ENCODE measurements around the gene SYVN1. TPM values are rescaled to one million over a fixed set of nuclear protein-coding genes. Genes with fewer than 3 reads are reported as not detected.

Gene SYVN1
- total and polyA plus RNA-seq, 2 donors (not counting 3 experiments of a cell fraction or from before 2014, with no cell fraction given), result 34.5 to 45.1 TPM

DNA sequence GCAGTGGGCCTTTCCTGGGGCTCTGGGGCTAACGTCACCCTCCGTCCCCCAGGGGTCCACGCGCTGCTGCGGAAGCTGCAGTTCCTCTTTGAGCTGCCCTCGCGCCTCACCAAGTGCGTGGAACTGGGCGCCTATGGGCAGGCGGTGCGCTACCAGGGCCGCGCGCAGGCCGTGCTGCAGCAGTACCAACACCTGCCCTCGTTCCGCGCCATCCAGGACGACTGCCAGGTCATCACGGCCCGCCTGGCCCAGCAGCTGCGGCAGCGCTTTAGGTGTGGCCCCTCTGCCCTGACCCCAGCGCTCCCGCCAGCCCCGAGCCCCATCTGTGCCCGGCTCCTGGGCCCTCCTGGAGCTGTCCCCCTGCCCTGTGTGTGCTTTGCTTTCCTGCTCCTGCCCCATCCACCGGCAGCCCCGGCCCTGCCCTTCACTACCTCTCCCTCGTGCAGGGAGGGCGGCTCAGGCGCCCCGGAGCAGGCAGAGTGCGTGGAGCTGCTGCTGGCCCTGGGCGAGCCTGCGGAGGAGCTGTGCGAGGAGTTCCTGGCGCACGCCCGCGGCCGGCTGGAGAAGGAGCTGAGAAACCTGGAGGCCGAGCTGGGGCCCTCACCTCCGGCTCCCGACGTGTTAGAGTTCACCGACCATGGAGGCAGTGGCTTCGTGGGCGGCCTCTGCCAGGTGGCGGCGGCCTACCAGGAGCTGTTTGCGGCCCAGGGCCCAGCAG is 26.4 kb downstream of the SYVN1 start:
- no peak overlapping the region for H3K27ac ChIP-seq (ENCODE audit: insufficient read depth, low read depth, low read length)
- no peaks in the 10 kb centered on the region for H3K9me3 ChIP-seq (replicated peaks; ENCODE audit: control insufficient read depth, insufficient read depth, low read length)
- peaks cover 6% of the 10 kb centered on the region for H3K79me2 ChIP-seq (ENCODE audit: control insufficient read depth, insufficient read depth, low read length)
- no peaks in the 10 kb centered on the region for H3K9me1 ChIP-seq (replicated peaks; ENCODE audit: control insufficient read depth, extremely low read depth, insufficient read depth, low read length)
- H3K4me1 ChIP-seq (ENCODE audit: control insufficient read depth, extremely low read depth, insufficient read depth, low read length), result peaks cover 7% of the 10 kb centered on the region
- H3K36me3 ChIP-seq (ENCODE audit: control insufficient read depth in 2 of 2, extremely low read depth in 1 of 2, insufficient read depth in 2 of 2, low read length in 2 of 2), result peaks cover 0 to 18% of the 10 kb centered on the region in 2 experiments
- BruUV-seq (replicated peaks), result no TSS peak
- dilution Hi-C loops (cut with MboI; ENCODE audit: extremely low pct_ligation_motif_present, low sequenced_read_pairs), result no loop called here
- no peak overlapping the region for H2AFZ ChIP-seq (ENCODE audit: low read depth, low read length)
- FAIRE-seq (no peak), DNase-seq (ENCODE audit: low read depth, low spot score) (no peak)
- H3K27me3 ChIP-seq (ENCODE audit: control insufficient read depth in 2 of 2, insufficient read depth in 2 of 2, low read length in 2 of 2), result no peaks in the 10 kb centered on the region
- H3K4me3 ChIP-seq (replicated peaks in 1 of 3; ENCODE audit: insufficient read depth in 1 of 3, low read depth in 1 of 3, low read length in 3 of 3), result no peak overlapping the region
- POLR2A ChIA-PET, result no interaction called here
- CTCF ChIA-PET, result interaction anchor here (0.7 to 0.8 kb wide), 2 partner anchors 11 to 73 kb away, joined by 3 read pairs; partner anchors contain the start of genes CAPN1 and VPS51
- no peak overlapping the region for H3K4me2 ChIP-seq (ENCODE audit: insufficient read depth, low read length)
- TF ChIP-seq EZH2 (IDR thresholded peaks at IDR 0.05; ENCODE audit: borderline replicate concordance, low read depth, low read length, severe bottlenecking), result no peak
- TF ChIP-seq MYC (IDR thresholded peaks at IDR 0.05; ENCODE audit: low read depth, low read length), result no peak
- intact Hi-C loops (cut with micrococcal nuclease), result no loop called here
- no peaks in the 10 kb centered on the region for H4K20me1 ChIP-seq (replicated peaks; ENCODE audit: control insufficient read depth, extremely low read depth, insufficient read depth, low read length)
- no peak overlapping the region for H3K9ac ChIP-seq (replicated peaks; ENCODE audit: extremely low read depth, insufficient read depth, low read length)

DNA sequence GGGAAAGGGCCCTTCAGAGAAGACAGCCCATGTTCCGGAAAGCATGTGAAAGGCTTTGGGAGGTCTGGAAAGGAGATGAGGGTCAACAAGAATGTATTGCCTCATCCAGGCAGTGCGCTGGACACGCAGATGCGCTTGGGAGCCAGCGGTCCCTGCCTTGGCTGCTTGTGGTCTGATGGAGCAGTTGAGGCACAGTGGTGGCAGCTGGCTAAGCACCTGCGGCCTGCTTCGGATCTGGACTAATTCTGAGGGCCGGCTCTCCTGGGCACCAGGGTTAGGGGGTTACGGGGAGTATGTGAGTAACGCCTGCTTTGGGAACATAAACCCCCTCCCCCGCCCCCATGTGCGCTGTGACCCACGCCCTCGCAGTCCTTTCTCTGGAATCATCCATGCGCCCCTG is 27.2 kb downstream of the SYVN1 start:
- FAIRE-seq (no peak), DNase-seq (ENCODE audit: low read depth, low spot score) (no peak)
- Histone ChIP-seq H3K4me3 (replicated peaks in 1 of 3; ENCODE audit: insufficient read depth in 1 of 3, low read depth in 1 of 3, low read length in 3 of 3) (no peak overlapping the region), H3K36me3 (ENCODE audit: control insufficient read depth in 2 of 2, extremely low read depth in 1 of 2, insufficient read depth in 2 of 2, low read length in 2 of 2) (peaks cover 0 to 18% of the 10 kb centered on the region in 2 experiments), H3K4me2 (ENCODE audit: insufficient read depth, low read length) (no peak overlapping the region), H3K9me1 (replicated peaks; ENCODE audit: control insufficient read depth, extremely low read depth, insufficient read depth, low read length) (no peaks in the 10 kb centered on the region), H3K79me2 (ENCODE audit: control insufficient read depth, insufficient read depth, low read length) (peaks cover 6% of the 10 kb centered on the region), H2AFZ (ENCODE audit: low read depth, low read length) (no peak overlapping the region), H3K9ac (replicated peaks; ENCODE audit: extremely low read depth, insufficient read depth, low read length) (no peak overlapping the region), H3K27ac (ENCODE audit: insufficient read depth, low read depth, low read length) (no peak overlapping the region), H3K4me1 (ENCODE audit: control insufficient read depth, extremely low read depth, insufficient read depth, low read length) (peaks cover 7% of the 10 kb centered on the region), H3K27me3 (ENCODE audit: control insufficient read depth in 2 of 2, insufficient read depth in 2 of 2, low read length in 2 of 2) (no peaks in the 10 kb centered on the region), H3K9me3 (replicated peaks; ENCODE audit: control insufficient read depth, insufficient read depth, low read length) (no peaks in the 10 kb centered on the region), H4K20me1 (replicated peaks; ENCODE audit: control insufficient read depth, extremely low read depth, insufficient read depth, low read length) (no peaks in the 10 kb centered on the region)
- TF ChIP-seq POLR2A (IDR thresholded peaks at IDR 0.05; ENCODE audit: low read depth, low read length) (no peak), FOS (IDR thresholded peaks at IDR 0.05; ENCODE audit: borderline replicate concordance, insufficient read depth, low read length) (no peak), POLR2AphosphoS5 (IDR thresholded peaks at IDR 0.05; ENCODE audit: insufficient read depth, low read depth, low read length) (no peak), MYC (IDR thresholded peaks at IDR 0.05; ENCODE audit: low read depth, low read length) (no peak), JUN (IDR thresholded peaks at IDR 0.05; ENCODE audit: borderline replicate concordance, insufficient read depth, insufficient read length, low read depth) (no peak), GATA2 (IDR thresholded peaks at IDR 0.05; ENCODE audit: insufficient read depth, insufficient read length, low read depth, low read length) (no peak), EZH2 (IDR thresholded peaks at IDR 0.05; ENCODE audit: borderline replicate concordance, low read depth, low read length, severe bottlenecking) (no peak)
- TF ChIP-seq, protein P1, sequence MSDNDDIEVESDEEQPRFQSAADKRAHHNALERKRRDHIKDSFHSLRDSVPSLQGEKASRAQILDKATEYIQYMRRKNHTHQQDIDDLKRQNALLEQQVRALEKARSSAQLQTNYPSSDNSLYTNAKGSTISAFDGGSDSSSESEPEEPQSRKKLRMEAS (IDR thresholded peaks at IDR 0.05; ENCODE audit: insufficient read depth, insufficient read length), result no peak
- TF ChIP-seq, protein P2, sequence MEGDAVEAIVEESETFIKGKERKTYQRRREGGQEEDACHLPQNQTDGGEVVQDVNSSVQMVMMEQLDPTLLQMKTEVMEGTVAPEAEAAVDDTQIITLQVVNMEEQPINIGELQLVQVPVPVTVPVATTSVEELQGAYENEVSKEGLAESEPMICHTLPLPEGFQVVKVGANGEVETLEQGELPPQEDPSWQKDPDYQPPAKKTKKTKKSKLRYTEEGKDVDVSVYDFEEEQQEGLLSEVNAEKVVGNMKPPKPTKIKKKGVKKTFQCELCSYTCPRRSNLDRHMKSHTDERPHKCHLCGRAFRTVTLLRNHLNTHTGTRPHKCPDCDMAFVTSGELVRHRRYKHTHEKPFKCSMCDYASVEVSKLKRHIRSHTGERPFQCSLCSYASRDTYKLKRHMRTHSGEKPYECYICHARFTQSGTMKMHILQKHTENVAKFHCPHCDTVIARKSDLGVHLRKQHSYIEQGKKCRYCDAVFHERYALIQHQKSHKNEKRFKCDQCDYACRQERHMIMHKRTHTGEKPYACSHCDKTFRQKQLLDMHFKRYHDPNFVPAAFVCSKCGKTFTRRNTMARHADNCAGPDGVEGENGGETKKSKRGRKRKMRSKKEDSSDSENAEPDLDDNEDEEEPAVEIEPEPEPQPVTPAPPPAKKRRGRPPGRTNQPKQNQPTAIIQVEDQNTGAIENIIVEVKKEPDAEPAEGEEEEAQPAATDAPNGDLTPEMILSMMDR (IDR thresholded peaks at IDR 0.05; ENCODE audit: extremely low read depth in 1 of 2, insufficient read depth in 1 of 2, low read depth in 1 of 2, low read length in 2 of 2), result no peak
- ChIA-PET CTCF (no interaction called here), POLR2A (no interaction called here)
- dilution Hi-C loops (cut with MboI; ENCODE audit: extremely low pct_ligation_motif_present, low sequenced_read_pairs) (no loop called here), intact Hi-C loops (cut with micrococcal nuclease) (no loop called here)
- no TSS peak for BruUV-seq (replicated peaks)

Measured in endothelial cell of umbilical vein (primary cell).